AG10803 (cell line): ENCODE data around the gene HECTD4.
A peak's percentile ranks its signal among the peaks of the same experiment; 100 is the strongest.

Experiments
- DNase-seq: peaks from one replicate; pipeline ENCODE4 v3.0.0; 2010; ENCODE audit warnings: low read depth
- H3K4me3 ChIP-seq: 2 replicates; pipeline ENCODE4 v1.5.1; 2011; ENCODE audit warnings: mild to moderate bottlenecking, low read length, control low read depth
- TF ChIP-seq, protein P1 (sequence below): conservative IDR thresholded peaks from 2 replicates; pipeline ENCODE4 v1.5.1; 2011; ENCODE audit warnings: mild to moderate bottlenecking, low read length, control low read depth, inconsistent platforms

The HECTD4 gene

DNA sequence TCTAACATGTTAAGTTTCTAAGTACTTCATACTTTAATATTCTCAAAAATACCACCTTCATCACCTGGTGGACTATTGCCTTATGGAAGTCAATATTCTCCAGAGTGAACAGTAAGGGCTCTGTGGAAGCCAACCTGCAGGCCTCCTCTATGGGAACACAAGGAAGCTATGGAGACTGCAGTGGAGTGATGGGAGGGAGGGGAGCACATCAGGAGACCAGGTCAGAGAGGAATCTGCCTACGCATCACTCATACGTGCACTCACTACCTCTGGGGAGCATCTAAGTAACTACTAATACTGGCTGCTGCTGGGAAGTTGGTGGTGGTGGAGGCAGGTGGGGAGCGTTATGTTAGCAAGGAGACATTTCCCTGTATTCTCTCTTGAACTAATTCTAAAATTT is 19.9 kb downstream of the HECTD4 start:
- TF ChIP-seq, protein P1, sequence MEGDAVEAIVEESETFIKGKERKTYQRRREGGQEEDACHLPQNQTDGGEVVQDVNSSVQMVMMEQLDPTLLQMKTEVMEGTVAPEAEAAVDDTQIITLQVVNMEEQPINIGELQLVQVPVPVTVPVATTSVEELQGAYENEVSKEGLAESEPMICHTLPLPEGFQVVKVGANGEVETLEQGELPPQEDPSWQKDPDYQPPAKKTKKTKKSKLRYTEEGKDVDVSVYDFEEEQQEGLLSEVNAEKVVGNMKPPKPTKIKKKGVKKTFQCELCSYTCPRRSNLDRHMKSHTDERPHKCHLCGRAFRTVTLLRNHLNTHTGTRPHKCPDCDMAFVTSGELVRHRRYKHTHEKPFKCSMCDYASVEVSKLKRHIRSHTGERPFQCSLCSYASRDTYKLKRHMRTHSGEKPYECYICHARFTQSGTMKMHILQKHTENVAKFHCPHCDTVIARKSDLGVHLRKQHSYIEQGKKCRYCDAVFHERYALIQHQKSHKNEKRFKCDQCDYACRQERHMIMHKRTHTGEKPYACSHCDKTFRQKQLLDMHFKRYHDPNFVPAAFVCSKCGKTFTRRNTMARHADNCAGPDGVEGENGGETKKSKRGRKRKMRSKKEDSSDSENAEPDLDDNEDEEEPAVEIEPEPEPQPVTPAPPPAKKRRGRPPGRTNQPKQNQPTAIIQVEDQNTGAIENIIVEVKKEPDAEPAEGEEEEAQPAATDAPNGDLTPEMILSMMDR: no peak
- DNase-seq: no peak
- no peak overlapping the region for H3K4me3 ChIP-seq

DNA sequence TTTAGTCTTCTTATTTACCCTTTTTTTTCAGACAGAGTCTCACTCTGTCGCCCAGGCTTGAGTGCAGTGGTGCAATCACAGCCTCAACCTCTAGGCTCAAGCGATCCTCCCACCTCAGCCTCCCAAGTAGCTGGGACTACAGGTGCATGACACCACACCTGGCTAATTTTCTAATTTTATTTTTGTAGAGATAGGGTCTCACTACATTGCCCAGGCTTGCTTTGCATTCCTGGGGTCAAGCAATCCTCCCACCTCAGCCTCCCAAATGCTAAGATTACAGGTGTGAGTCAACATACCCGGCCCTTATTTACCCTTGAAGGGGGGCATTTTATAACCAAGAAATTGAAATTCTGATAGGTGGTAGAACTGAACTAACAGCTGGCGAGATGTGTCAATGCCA is 21.0 kb downstream of the HECTD4 start:
- no peak for DNase-seq
- H3K4me3 ChIP-seq: no peak overlapping the region
- TF ChIP-seq, protein P1: no peak

- DNase-seq: no peak
- H3K4me3 ChIP-seq: no peak overlapping the region
- TF ChIP-seq, protein P1: no peak
These were observed 22.9 kb downstream of the HECTD4 start for GRCh38 chr12:112359290-112359689.

- no peak for DNase-seq
- TF ChIP-seq, protein P1: no peak
- no peak overlapping the region for H3K4me3 ChIP-seq
These were observed 25.0 kb downstream of the HECTD4 start for GRCh38 chr12:112357214-112357613.

GRCh38 chr12:112354399-112354798 is 27.8 kb downstream of the HECTD4 start:
- no peak overlapping the region for H3K4me3 ChIP-seq
- TF ChIP-seq, protein P1: no peak
- no peak for DNase-seq

DNA sequence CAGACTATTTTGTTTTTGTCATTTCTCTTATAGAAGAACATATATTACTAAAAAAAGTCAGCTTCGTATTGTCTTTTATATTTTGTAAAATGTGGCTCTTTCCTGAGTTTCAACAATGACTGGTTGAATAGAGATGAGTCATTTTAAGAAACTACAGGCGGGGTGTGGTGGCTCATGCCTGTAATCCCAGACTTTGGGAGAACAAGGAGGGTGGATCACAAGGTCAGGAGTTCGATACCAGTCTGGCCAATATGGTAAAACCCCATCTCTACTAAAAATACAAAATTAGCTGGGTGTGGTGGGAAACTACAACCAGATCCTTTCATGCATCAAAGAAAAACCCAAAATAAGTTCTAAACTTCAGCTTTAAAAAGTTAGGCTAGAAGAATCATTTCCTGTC is 28.8 kb downstream of the HECTD4 start:
- peak; percentile 17 for DNase-seq
- TF ChIP-seq, protein P1: no peak

DNA sequence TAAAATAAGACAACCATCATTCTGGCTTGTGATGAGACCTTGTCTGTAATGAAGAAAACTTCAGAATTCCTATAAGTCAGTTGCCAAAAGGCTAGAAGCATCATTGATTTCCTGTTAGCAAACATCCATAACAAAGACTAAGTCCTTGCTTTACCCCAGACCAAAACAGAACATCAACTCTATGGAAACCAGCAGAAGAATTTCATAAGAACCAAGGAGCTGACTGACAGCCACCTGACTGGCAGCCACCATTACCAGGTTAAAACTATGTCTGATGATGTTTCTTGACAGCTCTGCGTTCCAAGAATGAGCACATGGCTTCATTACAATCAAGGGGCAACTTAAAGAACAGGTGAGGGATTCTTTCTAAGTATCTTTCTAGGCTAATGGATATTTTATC is 29.3 kb downstream of the HECTD4 start:
- TF ChIP-seq, protein P1: no peak
- no peak for DNase-seq
- no peak overlapping the region for H3K4me3 ChIP-seq

More for the DNA sequence above, 28.8 kb downstream of the HECTD4 start:
- H3K4me3 ChIP-seq: no peak overlapping the region
